T-helper 22 cell (primary cell): ENCODE measurements around the gene LETM1.

Source experiments
- DNase-seq: peaks from one replicate; pipeline ENCODE4 v3.0.0-alpha.2; 2020; ENCODE audit warnings: low read depth

LETM1 gene

GRCh38 chr4:1762264-1763010, 93.5 kb downstream of the LETM1 start:
- no peak for DNase-seq
